Dendritic cell treated with granulocyte-macrophage colony-stimulating factor and Interleukin-4, amounts not matched to agents 40 ng/mL and 50 ng/mL, for 4 days (primary cell): Measurements from ENCODE around the gene RAB11FIP4.
"Not testable (repeated sequence)": the region's sequence is repeated elsewhere in the genome, so short reads cannot be mapped to it uniquely, and the experiment has no call there.

Source experiments
- H3K27ac Mint-ChIP-seq: one replicate; pipeline ENCODE4 v1.8.0; 2022; ENCODE audit warnings: mild to moderate bottlenecking, mixed read lengths
- H3K27me3 Mint-ChIP-seq: one replicate; pipeline ENCODE4 v1.8.0; 2022; ENCODE audit warnings: mild to moderate bottlenecking, mixed read lengths
- H3K36me3 Mint-ChIP-seq: one replicate; pipeline ENCODE4 v1.8.0; 2022; ENCODE audit warnings: low read depth, mixed read lengths
- H3K4me1 Mint-ChIP-seq: one replicate; pipeline ENCODE4 v1.8.0; 2022; ENCODE audit warnings: low read depth, mixed read lengths
- H3K4me3 Mint-ChIP-seq: one replicate; pipeline ENCODE4 v1.8.0; 2022; ENCODE audit warnings: mild to moderate bottlenecking, moderate library complexity, mixed read lengths
- H3K9me3 Mint-ChIP-seq: one replicate; pipeline ENCODE4 v1.8.0; 2022; ENCODE audit warnings: mixed read lengths
- intact Hi-C: fragments of 100-400 bp; cut with micrococcal nuclease; formaldehyde crosslinking; loops from one replicate; pipeline ENCODE4 v1.15.0; 2022

RAB11FIP4 gene

GRCh38 chr17:31439716-31440115 is 48.2 kb downstream of the RAB11FIP4 start:
- peaks cover 16% of the 10 kb centered on the region for H3K27me3 Mint-ChIP-seq
- intact Hi-C loops = no loop called here
- H3K4me3 Mint-ChIP-seq = no peak overlapping the region
- no peak overlapping the region for H3K27ac Mint-ChIP-seq
- H3K36me3 Mint-ChIP-seq = no peaks in the 10 kb centered on the region
- H3K9me3 Mint-ChIP-seq = no peaks in the 10 kb centered on the region
- H3K4me1 Mint-ChIP-seq = peaks cover 19% of the 10 kb centered on the region

- intact Hi-C loops = no loop called here
- H3K27me3 Mint-ChIP-seq = peaks cover 14% of the 10 kb centered on the region
- H3K36me3 Mint-ChIP-seq = no peaks in the 10 kb centered on the region
- no peak overlapping the region for H3K27ac Mint-ChIP-seq
- no peaks in the 10 kb centered on the region for H3K9me3 Mint-ChIP-seq
- peaks cover 16% of the 10 kb centered on the region for H3K4me1 Mint-ChIP-seq
- no peak overlapping the region for H3K4me3 Mint-ChIP-seq
Measured at GRCh38 chr17:31442276-31442675, 50.8 kb downstream of the RAB11FIP4 start.

- H3K9me3 Mint-ChIP-seq, H3K4me3 Mint-ChIP-seq, H3K36me3 Mint-ChIP-seq, H3K27ac Mint-ChIP-seq, intact Hi-C loops: not testable (repeated sequence)
- Mint-ChIP-seq H3K4me1 (peaks cover 13% of the 10 kb centered on the region), H3K27me3 (peaks cover 14% of the 10 kb centered on the region)
Measured at GRCh38 chr17:31442856-31443255, 51.4 kb downstream of the RAB11FIP4 start.

- H3K27me3 Mint-ChIP-seq = peaks cover 11% of the 10 kb centered on the region
- H3K36me3 Mint-ChIP-seq = no peaks in the 10 kb centered on the region
- H3K27ac Mint-ChIP-seq = no peak overlapping the region
- intact Hi-C loops = no loop called here
- H3K9me3 Mint-ChIP-seq = no peaks in the 10 kb centered on the region
- H3K4me3 Mint-ChIP-seq = no peak overlapping the region
- peaks cover 13% of the 10 kb centered on the region for H3K4me1 Mint-ChIP-seq
Measured at GRCh38 chr17:31443386-31443785, 51.9 kb downstream of the RAB11FIP4 start.

GRCh38 chr17:31444026-31444425 is 52.6 kb downstream of the RAB11FIP4 start:
- Mint-ChIP-seq H3K36me3 (no peaks in the 10 kb centered on the region), H3K27ac (no peak overlapping the region), H3K27me3 (peaks cover 6% of the 10 kb centered on the region), H3K4me3 (no peak overlapping the region), H3K4me1 (peaks cover 16% of the 10 kb centered on the region), H3K9me3 (no peaks in the 10 kb centered on the region)
- intact Hi-C loops = no loop called here

- no peaks in the 10 kb centered on the region for H3K9me3 Mint-ChIP-seq
- H3K4me1 Mint-ChIP-seq = peaks cover 39% of the 10 kb centered on the region
- H3K27me3 Mint-ChIP-seq = peaks cover 10% of the 10 kb centered on the region
- no peaks in the 10 kb centered on the region for H3K36me3 Mint-ChIP-seq
- H3K4me3 Mint-ChIP-seq = no peak overlapping the region
- intact Hi-C loops = no loop called here
- H3K27ac Mint-ChIP-seq = no peak overlapping the region
Measured at GRCh38 chr17:31446195-31446967, 54.9 kb downstream of the RAB11FIP4 start.

- Mint-ChIP-seq H3K36me3 (no peaks in the 10 kb centered on the region), H3K4me3 (no peak overlapping the region), H3K9me3 (no peaks in the 10 kb centered on the region), H3K4me1 (peaks cover 51% of the 10 kb centered on the region), H3K27me3 (peaks cover 12% of the 10 kb centered on the region), H3K27ac (no peak overlapping the region)
- intact Hi-C loops = no loop called here
Measured at GRCh38 chr17:31448467-31449077, 57.1 kb downstream of the RAB11FIP4 start.

DNA sequence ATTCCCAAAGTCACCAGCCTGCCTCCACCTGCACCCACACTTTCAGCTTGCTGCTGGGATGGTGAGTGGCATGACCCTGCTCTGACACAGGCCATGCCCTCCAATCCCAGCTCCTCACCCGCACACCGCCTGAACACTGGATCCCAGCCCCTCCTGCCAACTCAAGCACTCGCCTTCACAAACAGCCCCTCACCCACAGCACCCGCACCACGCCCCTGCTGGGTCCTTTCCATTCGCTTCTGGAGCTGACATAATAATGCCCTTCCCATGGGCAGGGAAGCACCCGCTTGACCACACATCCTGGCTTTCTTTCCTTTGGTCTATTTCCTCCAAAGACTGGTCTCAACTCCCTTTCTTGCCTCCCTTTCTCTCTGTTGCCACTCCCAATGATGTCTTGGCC is 57.6 kb downstream of the RAB11FIP4 start:
- Mint-ChIP-seq H3K27me3 (peaks cover 12% of the 10 kb centered on the region), H3K27ac (no peak overlapping the region), H3K9me3 (no peaks in the 10 kb centered on the region), H3K4me3 (no peak overlapping the region), H3K4me1 (peaks cover 48% of the 10 kb centered on the region), H3K36me3 (no peaks in the 10 kb centered on the region)
- intact Hi-C loops = no loop called here

- Mint-ChIP-seq H3K27me3 (peaks cover 12% of the 10 kb centered on the region), H3K4me3 (no peak overlapping the region), H3K36me3 (no peaks in the 10 kb centered on the region), H3K27ac (no peak overlapping the region), H3K4me1 (peaks cover 42% of the 10 kb centered on the region), H3K9me3 (no peaks in the 10 kb centered on the region)
- intact Hi-C loops = loop anchor here (2.0 kb wide), 1 partner anchor 43 kb away; no protein-coding TSS in a partner anchor
Measured at GRCh38 chr17:31449746-31450145, 58.3 kb downstream of the RAB11FIP4 start.

- intact Hi-C loops = no loop called here
- Mint-ChIP-seq H3K9me3 (no peaks in the 10 kb centered on the region), H3K27ac (no peak overlapping the region), H3K36me3 (no peaks in the 10 kb centered on the region), H3K27me3 (peaks cover 28% of the 10 kb centered on the region), H3K4me1 (peaks cover 53% of the 10 kb centered on the region), H3K4me3 (no peak overlapping the region)
Measured at GRCh38 chr17:31452101-31452500, 60.6 kb downstream of the RAB11FIP4 start.

- H3K4me1 Mint-ChIP-seq = peaks cover 58% of the 10 kb centered on the region
- no peaks in the 10 kb centered on the region for H3K36me3 Mint-ChIP-seq
- peaks cover 29% of the 10 kb centered on the region for H3K27me3 Mint-ChIP-seq
- intact Hi-C loops = no loop called here
- no peak overlapping the region for H3K4me3 Mint-ChIP-seq
- H3K27ac Mint-ChIP-seq = no peak overlapping the region
- H3K9me3 Mint-ChIP-seq = no peaks in the 10 kb centered on the region
Measured at GRCh38 chr17:31452561-31453110, 61.2 kb downstream of the RAB11FIP4 start.

GRCh38 chr17:31453896-31454295 is 62.4 kb downstream of the RAB11FIP4 start:
- no peak overlapping the region for H3K4me3 Mint-ChIP-seq
- peaks cover 62% of the 10 kb centered on the region for H3K4me1 Mint-ChIP-seq
- H3K36me3 Mint-ChIP-seq = no peaks in the 10 kb centered on the region
- peaks cover 36% of the 10 kb centered on the region for H3K27me3 Mint-ChIP-seq
- intact Hi-C loops = no loop called here
- no peaks in the 10 kb centered on the region for H3K9me3 Mint-ChIP-seq
- H3K27ac Mint-ChIP-seq = no peak overlapping the region

DNA sequence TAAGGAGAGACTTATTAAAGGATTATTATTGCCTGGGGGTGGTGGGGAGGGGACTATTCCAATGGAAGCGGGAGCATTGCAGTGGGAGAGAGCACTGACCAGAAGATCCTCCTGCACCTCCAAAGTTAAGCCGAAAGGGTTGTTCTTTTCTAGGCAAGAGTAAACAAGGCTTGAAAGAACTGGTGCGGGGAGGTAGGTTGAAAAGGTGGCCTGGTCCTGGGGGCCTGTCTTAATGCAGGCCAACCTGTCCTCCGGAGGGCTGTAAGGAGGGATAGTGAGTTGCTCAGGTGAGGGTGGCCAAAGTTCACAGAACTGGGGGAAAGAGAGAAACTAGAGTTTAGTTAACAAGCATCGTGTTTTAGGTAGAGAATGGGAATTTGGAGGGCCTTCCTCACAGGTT is 65.3 kb downstream of the RAB11FIP4 start:
- Mint-ChIP-seq H3K36me3 (no peaks in the 10 kb centered on the region), H3K27ac (no peak overlapping the region)

GRCh38 chr17:31457391-31458234 is 66.1 kb downstream of the RAB11FIP4 start:
- peaks cover 28% of the 10 kb centered on the region for H3K4me1 Mint-ChIP-seq
- no peaks in the 10 kb centered on the region for H3K9me3 Mint-ChIP-seq
- H3K27ac Mint-ChIP-seq = no peak overlapping the region
- H3K4me3 Mint-ChIP-seq = no peak overlapping the region
- intact Hi-C loops = no loop called here
- peaks cover 45% of the 10 kb centered on the region for H3K27me3 Mint-ChIP-seq
- H3K36me3 Mint-ChIP-seq = no peaks in the 10 kb centered on the region

More for the DNA sequence above, 65.3 kb downstream of the RAB11FIP4 start:
- no peaks in the 10 kb centered on the region for H3K9me3 Mint-ChIP-seq
- peaks cover 36% of the 10 kb centered on the region for H3K4me1 Mint-ChIP-seq
- intact Hi-C loops = no loop called here
- H3K4me3 Mint-ChIP-seq = no peak overlapping the region
- H3K27me3 Mint-ChIP-seq = peaks cover 46% of the 10 kb centered on the region
